ENCODE results near the gene KDM1A.

Gene KDM1A

GRCh38 chr1:23110391-23110790, 91.1 kb downstream of the KDM1A start:
- DNase-seq (ENCODE audit: low spot score): no peak

GRCh38 chr1:23111600-23112535, 92.6 kb downstream of the KDM1A start:
- no peak for DNase-seq (ENCODE audit: low spot score)

- no peak for DNase-seq (ENCODE audit: low spot score)
Measured at GRCh38 chr1:23114424-23115079, 95.3 kb downstream of the KDM1A start.

GRCh38 chr1:23116216-23116836, 97.1 kb downstream of the KDM1A start:
- DNase-seq (ENCODE audit: low spot score): no peak

- no peak for DNase-seq (ENCODE audit: low spot score)
Measured at GRCh38 chr1:23116921-23117699, 97.8 kb downstream of the KDM1A start.

- no peak for DNase-seq (ENCODE audit: low spot score)
Measured at GRCh38 chr1:23118407-23118806, 99.1 kb downstream of the KDM1A start.

DNA sequence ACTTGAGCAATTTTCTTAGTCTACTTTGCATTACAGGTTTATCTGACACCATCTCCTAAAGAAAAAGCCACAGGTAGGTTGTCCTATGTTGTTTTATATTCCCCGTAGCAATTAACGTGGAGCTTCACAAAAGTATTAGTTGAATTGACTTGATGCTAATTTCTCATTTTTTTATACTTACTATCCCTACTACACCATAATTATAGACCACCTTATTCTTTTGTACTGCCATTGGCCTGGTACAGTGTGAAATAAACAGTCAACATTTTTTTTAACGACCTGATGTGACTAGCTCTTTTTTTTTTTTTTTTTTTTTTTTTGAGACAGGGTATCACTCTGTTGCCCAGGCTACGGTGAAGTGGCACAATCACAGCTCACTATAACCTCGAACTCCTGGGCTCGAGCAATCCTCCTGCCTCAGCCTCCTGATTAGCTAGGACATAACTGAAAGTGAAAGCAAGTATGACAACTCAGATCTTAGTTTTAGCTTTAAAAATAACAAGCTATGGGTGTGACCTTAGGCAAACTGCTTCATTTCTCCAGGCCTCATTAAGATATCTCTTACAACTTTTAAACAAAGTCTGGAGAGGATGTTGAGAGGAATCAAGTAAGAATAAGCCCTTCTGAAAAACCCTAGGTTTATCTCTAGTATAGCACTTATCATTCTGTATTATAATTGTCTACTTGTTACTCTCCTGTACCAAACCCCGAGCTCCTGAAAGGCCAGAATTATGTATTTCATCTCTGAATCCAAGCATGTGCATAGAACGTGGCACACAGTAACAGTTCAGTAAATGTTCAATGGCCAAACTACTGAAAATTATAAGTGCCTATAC, 99.9 kb downstream of the KDM1A start:
- no peak for DNase-seq (ENCODE audit: low spot score)

DNA sequence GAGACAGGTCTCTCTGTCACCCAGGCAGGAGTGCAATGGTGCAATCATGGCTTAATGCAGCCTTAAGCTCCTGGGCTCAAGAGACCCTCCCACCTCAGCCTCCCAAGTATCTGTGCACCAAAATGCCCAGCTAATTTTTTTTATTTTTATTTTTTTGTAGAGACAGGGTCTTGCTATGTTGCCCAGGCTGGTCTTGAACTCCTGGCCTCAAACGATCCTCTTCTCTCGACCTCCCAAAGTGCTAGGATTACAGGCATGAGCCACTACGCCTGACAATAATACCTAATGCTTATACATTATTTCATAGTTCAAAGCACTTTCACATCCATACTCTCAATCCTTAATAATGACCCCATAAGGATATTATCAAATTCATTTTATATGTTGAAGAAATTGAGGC, 101.1 kb downstream of the KDM1A start:
- DNase-seq (ENCODE audit: low spot score): no peak

DNA sequence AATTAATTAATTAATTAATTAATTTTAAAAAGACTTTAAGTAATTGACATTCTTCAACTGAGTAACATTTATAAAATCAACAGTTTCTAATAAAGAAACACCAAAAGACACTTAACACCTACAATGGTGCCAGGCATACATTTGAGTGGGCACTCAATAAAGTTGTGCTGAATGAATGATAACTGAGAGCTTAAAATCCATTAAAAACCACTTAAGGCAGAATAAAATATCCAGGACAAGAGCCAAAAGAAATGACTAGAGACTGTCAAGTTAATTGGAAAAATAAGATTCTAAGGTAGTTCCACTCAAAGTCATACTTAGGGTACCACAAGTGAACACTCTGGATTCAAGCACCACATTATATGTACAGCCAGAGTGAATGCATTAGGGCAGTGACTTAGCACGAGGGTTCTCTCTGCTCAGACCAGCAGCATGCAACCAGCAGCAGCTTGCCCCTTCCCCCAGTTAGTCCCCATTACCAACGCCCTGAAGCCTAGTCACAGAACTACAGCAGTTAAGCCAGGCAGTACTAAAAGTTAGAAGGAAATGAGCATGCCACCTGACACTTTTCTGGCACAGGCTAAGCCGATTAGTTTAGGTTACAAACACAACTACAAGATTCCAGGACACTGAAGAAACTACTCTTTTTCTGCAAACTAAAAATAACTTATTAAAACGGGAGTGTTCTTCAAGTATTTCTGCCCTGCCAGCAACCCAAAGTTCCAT, 102.9 kb downstream of the KDM1A start:
- DNase-seq (ENCODE audit: low spot score): no peak

GRCh38 chr1:23122796-23123195, 103.5 kb downstream of the KDM1A start:
- DNase-seq (ENCODE audit: low spot score): no peak

- DNase-seq (ENCODE audit: low spot score): no peak
Measured at GRCh38 chr1:23123528-23123927, 104.3 kb downstream of the KDM1A start.

- DNase-seq (ENCODE audit: low spot score): no peak
Measured at GRCh38 chr1:23124259-23125026, 105.2 kb downstream of the KDM1A start.

- no peak for DNase-seq (ENCODE audit: low spot score)
Measured at GRCh38 chr1:23125489-23125888, 106.2 kb downstream of the KDM1A start.

DNA sequence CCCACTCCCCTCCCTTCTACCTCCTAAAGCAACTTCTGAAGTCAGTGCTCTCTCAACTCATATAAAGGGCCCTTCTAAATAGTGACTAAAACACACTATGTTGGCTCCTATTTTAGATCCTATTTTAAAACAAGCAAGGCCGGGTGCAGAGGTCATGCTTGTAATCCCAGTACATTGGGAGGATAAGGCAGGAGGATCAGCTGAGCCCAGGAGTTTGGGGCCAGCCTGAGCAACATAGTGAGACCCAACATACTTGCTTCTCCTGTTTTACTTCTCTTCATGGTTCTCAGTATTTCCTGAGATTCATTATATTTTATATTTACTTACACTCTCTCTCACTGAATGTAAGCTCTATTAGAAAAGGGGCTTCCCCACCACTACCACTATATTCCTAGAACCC, 106.9 kb downstream of the KDM1A start:
- no peak for DNase-seq (ENCODE audit: low spot score)

DNA sequence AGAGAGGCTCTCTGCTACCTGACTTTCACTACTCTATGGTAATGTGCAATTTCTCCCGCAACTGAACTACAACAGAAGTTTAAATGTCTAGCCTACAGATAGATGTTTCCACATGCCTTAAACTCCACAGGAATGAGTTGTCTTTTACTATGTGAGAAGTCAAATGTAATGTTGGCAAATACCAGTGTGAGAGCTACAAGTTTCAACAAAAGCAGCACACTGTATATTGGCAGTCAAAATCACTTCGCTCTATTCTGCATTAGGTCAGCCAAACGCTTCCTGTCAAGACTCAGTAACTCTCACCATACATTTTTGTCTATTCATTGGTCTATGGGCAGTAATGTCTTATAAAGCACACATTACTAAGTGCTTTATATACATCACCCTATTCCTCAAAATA, 107.5 kb downstream of the KDM1A start:
- DNase-seq (ENCODE audit: low spot score): no peak

GRCh38 chr1:23129846-23130245, 110.6 kb downstream of the KDM1A start:
- no peak for DNase-seq (ENCODE audit: low spot score)

DNA sequence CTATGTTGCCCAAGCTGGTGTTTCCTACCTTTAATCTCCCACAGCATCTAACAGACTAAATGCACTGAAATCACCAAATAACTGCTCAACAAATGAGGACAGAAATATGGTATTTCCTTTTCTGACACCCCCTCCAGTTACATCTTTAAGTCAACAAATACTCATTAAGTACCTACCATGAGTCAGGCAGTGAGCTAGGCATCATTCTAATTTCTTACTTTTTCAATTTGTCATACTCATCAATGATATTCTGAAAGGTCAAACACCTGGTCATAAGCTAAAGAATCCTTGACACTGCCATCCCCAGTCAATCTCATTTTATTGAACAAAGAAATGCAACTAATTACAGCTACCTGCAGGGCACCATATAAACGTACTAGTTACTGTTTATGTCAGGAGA, 112.8 kb downstream of the KDM1A start:
- no peak for DNase-seq (ENCODE audit: low spot score)
